Measurements from ENCODE around the gene SRC.

DNA sequence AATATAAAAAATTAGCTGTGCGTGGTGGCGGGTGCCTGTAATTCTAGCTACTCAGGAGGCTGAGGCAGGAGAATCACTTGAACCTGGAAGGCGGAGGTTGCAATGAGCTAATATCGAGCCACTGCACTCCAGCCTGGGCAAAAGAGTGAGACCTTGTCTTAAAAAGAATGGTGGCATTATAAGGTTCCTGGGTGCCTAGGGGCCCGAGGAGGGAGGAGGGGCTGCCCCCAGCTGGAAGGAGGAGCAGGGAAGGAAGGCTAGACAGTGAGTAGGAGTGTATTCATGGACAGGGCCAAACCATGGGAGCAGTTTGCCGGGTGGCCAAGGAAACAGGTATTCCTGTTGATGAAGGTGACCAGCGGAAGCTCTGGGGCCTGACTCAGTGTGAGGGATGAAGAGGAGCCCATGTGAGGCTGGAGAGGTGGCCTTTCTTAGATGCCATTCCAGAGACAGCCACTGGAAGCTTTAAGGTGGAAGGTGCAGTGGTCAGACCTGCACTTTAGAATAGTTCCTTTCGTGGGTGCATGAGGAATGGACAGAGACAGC is 32.3 kb upstream of the SRC start:
- TF ChIP-seq, protein P1, sequence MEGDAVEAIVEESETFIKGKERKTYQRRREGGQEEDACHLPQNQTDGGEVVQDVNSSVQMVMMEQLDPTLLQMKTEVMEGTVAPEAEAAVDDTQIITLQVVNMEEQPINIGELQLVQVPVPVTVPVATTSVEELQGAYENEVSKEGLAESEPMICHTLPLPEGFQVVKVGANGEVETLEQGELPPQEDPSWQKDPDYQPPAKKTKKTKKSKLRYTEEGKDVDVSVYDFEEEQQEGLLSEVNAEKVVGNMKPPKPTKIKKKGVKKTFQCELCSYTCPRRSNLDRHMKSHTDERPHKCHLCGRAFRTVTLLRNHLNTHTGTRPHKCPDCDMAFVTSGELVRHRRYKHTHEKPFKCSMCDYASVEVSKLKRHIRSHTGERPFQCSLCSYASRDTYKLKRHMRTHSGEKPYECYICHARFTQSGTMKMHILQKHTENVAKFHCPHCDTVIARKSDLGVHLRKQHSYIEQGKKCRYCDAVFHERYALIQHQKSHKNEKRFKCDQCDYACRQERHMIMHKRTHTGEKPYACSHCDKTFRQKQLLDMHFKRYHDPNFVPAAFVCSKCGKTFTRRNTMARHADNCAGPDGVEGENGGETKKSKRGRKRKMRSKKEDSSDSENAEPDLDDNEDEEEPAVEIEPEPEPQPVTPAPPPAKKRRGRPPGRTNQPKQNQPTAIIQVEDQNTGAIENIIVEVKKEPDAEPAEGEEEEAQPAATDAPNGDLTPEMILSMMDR (IDR thresholded peaks at IDR 0.05), result no peak
- TF ChIP-seq POLR2A (IDR thresholded peaks at IDR 0.05), result no peak
- TF ChIP-seq EP300 (IDR thresholded peaks at IDR 0.05; ENCODE audit: low read depth), result no peak
